GM18907 (cell line): Measurements from ENCODE around the gene METTL25.
A peak's percentile ranks its signal among the peaks of the same experiment; 100 is the strongest.

Source experiments
- ATAC-seq: cut with Tn5 transposase; IDR thresholded peaks from one replicate; pipeline ENCODE4 v1.9.1; 2021; ENCODE audit warnings: mild to moderate bottlenecking, moderate library complexity; ENCODE audit not compliant: unreplicated experiment

The METTL25 gene

DNA sequence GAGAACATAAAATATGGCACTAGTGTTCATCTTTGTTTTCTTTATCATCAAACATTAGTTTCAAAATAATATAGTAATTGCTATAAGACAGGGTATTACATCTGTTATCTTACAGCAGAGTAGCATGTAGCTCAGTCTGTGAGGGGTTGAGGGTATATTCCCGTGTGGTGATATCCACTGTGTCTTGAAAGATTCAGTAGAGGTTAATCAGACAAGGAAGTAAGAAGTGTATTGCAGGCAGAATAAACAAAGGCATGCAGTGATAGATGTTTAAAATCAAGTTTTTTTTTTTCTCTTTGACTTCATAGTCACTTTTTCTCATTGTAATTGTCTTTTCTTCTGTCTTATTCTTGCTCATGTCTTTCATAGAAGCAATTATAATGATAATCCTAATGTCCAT lies 48.3 kb downstream of the METTL25 start:
- no peak for ATAC-seq

DNA sequence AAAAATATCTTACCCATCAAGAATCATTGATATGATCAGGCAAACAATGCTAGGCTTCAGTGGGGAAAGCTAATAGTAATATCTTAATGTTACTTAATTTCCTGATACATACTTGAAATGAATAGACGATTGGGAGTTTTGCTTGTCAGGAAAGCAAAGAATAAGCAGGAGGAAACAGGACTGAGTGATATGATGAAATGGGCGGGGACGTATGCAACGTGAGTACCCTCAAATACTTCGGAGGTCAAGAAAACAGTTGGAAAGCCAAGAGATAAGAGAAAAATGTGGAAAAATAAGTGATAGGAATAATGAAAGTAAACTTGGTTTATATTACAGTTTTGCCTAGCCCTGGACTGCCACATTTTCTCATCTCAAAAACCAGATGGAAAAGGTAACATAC lies 49.2 kb downstream of the METTL25 start:
- ATAC-seq: no peak

DNA sequence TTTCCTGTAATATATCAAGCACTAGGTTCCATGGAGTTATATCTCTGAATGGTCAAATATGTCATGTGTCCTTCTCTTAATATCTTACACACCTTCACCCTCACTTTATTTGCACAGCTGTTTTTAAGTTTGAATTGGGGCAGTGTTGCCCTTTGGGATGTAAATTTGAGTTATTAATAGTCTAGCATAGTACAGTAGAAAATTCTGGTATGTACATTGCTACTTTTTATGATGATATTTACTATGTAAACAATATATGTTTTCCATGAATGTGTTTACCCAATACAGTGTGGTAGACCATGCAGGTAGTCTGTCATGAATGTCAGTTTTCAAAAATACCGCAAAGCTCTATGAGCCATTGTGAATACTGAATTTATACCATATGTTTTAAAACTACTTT lies 50.5 kb downstream of the METTL25 start:
- no peak for ATAC-seq

DNA sequence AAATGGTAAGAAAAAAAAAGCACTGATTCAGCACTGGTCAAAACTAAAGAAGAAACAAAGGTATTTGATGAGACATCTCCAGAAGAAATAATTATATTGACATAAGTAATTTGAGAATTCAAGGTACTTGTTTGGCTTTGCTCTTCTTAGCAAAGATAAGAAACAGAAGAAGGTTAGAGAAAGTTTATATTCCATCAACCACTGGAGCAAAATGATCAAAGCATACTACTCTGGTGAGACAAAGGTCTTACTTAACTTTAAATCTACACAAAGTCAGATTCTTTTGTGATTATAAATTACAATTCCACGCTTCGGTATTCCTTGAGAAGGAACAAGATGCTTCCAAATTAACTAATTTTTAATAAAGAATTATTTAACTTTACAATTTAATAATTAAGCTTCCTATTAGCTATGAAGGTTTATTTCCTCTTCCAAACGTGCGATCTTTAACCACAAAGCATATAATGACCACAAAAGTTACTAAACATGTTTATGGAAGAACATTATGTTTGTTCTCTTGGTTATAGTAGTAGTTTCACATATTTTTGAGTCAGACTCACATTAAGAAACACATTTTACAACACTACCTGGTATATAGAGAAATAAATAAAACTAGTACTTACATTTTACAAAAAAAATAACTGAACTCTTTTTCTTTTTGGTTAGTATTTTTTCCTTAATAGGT lies 53.4 kb downstream of the METTL25 start:
- ATAC-seq: peak; percentile 43

DNA sequence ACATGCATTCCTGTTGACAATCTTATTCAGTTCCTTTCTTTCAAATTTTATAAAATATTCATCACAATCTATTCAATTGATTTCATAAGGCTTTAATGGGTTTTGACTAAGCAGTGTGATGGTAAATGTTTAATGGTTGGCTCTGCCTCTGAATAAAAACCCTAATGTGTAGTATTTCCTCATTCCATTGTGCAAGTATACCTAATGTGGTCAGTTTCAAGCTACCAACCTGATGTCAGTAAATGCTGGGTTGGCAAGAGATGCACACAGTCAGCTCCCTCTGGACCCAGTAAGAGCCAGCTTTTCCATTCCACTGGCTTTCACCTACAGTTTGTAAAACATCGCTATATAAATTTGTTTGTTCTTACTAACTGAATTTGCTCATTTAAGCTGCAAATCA lies 53.9 kb downstream of the METTL25 start:
- peak; percentile 54 for ATAC-seq

DNA sequence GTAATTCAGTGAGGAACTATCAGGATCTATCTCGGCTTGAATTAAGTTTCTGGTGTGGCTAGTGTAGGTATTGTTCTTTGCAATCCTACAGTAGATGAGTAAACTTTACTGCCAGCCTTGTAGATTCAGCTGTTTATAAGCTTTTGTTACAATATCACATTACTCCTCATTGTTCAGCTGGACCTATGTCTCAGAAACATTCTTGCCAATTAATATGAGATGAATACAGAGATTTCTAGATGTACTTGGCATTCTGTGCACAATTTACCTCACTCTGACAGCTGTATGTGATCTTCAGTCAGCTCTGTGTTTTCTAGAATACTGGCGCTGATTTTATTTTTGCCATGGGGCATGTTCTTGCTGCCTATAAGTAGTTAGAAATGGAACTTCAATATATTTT lies 55.7 kb downstream of the METTL25 start:
- ATAC-seq: no peak

DNA sequence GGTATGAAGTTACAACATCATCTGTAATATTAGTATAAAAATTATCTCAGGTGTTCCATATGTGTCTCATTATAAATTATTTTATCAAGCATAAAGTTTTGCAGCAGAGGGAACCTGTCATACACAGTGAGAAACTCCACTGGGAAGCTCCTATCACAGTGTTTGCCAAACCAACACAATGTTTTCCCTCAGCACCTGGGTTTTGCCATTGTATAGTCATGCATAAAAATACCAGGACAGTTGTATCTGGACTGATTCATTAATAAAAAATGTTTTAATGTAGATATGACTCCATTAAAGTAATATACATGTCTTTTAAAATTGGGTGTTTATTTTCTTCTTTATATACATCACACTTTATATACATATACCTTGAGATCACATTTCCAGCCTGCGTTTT lies 56.6 kb downstream of the METTL25 start:
- no peak for ATAC-seq

DNA sequence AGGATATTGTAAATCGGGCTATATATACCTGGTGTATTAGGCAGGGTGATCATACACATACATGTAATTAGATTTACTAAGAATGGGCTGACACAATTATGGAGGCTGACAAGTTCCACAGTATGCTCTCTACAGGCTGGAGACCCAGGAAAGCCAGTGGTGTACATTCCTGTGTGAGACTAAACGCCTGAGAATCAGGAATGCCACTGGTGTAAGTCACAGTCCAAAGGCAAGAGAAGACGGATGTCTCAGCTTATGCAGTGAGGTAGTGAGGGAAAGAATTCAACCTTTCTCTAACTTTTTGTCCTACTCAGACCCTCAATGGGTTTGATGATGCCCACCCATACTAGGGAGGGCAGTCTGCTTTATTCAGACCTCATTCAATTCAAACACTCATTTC lies 57.1 kb downstream of the METTL25 start:
- no peak for ATAC-seq

DNA sequence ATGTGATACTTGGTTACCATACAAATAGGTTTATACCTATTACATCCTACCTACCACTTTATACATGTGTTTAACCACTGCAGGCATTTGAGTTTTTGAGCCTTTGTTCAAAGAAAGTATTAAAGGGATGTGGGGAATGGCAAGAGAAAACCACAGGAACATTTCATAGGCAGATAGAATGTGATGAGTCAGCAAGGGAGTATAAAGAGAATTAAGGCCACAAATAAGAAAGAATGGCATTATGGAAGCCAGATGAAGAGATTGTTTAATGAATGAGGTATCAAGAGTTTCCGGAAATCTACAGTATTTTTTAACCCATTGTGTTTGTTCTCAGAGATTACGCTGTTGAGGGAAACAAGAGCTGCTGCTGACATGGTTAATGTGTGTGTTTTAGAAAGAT lies 66.9 kb downstream of the METTL25 start:
- ATAC-seq: no peak

DNA sequence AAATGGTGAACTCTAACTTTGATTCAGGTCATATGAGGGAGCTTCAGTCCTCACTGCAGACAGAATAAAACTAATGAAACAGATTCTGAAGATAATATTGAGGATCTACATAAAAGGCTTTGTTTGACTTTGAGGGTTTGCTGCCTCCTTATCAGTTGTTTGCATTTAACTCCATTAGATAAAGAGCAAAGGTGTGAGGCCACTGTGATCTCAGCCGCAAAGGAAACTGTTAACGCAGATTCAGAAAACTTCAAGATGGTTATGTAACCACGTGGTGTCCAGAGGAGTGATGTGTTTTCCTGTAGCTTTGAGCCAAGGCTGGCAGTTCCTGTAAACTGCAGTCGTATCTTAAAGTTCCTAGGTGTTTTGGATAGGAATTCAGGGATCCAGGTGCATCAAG lies 67.8 kb downstream of the METTL25 start:
- ATAC-seq: no peak

DNA sequence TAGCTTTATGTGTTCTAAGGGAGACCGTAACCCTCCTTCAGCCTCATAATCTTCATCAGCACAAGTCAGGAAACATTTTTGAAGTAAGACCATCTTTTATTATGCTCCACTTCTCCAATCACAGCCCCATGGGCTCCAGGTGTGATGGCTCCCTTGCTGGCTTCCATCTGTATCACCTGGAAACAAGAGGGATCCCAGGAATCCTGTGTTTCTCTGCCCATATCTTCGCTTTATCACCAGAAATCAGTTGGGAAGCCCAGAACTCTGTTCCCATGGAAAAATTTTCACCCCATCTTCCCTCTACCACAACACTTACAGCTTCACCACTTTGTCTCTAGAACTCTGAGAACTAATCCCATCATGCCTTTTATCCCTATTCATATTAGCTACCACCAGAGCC lies 68.3 kb downstream of the METTL25 start:
- no peak for ATAC-seq

DNA sequence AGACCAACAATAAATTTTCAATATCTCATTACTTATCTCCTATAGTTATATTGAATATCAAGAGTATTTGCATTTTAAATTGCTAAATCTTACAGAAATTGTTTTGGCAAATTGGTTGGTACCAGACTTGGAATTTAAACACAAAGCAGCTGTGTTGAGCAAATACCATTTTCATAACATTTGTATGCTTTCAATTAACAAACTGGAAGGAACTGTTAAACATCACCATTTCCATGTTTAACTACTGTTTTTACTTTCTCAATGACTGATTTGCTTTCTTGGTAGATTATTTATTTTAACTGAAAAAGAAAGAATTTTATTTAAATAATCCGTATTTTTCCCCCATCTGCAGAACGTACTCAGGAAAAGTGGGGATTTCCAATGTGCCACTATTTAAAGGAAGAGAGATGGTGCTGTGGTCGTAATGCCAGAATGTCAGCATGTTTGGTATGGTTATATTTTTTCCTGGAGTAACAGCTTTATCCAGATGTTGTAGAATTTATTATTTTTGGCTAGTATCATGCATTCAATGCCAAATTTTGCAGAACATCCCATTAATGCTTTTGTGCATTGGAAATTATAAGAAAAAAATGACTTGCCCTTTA lies 72.3 kb downstream of the METTL25 start:
- no peak for ATAC-seq

DNA sequence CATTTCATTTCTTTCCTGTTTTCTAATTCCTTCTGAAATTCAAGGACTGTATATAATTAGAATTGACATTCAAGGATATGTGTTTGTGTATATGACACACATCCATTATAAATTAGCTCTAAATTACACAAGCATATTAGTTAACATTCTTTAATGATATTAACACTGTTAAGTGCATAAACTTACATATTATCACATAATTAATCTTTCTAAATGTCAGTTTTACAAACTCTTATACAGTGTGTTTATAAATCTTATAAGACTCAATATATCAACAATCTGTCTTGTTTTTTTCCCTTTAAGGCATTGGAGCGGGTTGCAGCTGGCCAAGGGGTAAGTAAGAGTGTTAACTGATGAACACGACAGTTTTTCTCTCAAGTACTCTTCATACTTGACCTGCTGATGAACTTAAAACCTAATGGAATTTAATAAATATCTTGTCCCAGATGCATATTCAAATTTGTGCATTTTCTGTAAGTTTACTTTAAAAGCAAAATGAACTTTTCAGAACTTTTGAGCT lies 76.1 kb downstream of the METTL25 start:
- no peak for ATAC-seq

DNA sequence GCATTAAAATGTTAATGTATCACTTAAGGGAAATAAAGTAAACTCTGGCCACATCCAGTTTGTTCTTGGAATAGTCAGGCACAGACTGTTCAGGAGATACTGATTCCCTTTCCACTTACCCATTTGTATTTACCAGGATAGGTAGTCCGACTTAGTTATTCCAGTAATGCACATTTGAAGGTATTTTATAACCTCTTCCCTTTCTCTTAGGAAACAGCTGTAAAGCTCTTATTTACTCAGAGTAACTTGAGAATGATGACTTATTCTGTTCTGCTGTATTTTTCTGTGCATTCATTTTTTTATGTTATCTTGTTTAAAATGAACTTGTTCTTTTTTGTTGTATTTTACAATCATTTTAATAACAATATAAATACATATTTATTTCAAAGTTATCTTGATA lies 78.0 kb downstream of the METTL25 start:
- no peak for ATAC-seq

DNA sequence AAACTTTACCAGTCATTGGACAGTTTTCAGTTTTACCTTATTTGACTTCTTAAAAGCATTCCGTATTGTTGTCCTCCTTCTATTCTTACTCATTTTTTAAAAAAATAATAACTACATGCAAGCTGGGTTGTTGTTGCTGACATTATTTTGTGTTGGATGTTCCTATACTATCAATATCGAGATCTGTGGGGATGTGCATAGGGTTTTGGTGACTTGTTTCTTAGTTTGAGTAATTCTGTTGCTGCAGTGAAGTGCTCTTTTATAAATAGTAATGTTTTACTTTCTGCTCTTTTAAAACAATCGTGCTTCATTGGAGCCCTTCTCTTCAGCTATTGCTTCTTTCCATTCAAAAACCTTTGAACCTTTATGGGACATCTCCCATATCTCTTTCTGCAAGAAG lies 79.4 kb downstream of the METTL25 start:
- no peak for ATAC-seq

DNA sequence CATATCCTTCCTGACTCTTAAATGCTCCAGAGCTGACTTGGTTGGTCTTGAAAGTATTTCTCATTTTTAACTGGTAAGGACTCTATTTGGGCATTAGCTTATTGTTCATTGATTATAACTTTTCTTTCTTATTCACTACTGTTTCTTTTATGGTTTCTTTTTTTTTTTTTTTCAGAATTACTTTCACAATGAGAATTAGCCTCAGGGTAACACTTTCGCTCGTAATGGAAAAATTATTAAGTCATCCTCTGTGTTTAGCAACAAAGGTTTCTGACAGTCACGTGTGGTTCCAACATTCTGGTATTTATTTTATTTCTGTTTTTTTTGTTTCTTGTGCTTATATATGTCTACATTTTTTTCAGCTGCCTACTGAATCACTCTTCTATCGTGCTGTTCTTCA lies 80.0 kb downstream of the METTL25 start:
- ATAC-seq: no peak

DNA sequence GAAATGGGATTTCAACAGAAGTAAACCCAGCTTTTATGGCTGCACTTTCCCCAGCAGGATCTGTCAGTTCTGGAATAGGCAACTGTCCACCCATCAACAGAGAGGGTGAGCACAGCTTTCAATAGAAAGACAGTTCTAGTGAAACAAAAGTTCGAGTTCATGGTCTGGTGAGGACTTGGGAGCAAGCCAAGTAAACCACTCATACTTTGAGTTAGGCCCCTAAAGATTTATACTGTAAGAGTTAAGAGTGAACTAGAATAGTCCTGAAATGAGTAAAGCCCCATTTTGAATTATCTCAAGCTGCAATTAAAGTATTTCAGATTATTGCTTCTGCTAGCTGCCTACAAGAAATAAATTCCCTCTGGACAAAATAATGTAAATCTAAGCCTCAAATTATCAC lies 82.6 kb downstream of the METTL25 start:
- ATAC-seq: no peak

DNA sequence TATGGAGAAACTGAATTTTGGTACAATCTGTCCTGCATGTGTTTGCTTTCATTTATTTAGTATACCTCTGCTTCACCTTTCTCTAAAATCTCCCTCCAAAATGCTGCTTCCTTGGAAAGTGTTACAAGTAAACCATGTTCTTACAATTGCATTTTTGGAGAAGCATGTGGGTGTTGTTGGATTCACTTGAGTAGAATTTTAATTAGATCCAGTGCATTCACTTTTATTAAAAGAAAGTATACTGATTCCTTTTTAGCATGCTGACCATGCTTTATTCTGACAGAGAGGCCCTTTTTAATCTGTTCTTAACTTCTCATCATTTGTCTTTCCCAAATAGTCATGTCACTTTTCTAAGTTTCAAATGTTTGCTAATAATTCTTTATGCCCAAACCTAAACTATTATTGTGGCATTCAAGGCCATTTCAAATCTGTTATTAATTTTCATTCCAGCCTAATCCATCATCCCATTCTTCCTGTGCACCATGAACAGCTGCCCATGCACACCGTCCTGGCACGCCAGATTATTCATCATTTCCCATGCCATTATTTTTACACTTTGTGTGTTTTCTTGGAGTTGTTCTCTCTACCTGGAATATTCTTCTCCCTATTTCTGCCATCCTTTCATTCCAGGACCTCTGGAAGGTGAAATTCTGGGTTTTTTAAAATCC lies 90.7 kb downstream of the METTL25 start:
- no peak for ATAC-seq

DNA sequence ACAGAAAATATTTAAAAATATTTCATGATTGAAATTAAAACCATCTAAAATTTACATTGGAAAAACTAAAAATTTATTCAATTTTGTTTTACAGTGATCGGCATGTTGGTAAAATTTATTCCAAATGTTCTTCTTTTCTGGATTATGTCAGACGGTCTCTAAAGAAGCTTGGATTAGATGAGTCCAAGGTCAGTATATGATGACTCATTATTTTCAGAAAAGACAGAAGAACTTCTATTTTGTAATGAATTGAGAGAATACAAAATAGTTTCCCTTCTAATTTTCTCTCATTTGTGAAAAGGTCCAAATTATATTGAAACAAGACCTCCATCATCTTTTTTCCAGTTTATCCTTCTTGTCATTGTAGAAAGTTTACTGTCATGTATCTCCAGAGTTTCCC lies 98.3 kb downstream of the METTL25 start:
- no peak for ATAC-seq

DNA sequence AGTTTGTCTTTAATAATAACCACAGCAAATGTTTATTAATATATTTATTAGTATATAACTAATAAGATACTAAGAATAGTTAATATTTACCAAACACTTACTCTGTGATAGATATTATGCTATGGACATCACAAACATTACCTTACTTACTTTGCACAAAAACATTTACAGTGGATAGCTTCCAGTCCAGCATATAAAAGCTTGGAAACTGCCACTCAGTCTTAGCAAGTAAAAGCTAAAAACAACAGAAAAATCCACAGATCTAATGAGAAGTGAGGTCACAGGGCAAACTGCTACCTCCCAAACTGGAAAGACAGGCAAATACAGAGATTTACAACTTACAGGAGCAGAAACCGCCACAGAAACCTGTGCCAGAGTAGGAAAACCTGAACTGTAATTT lies 99.8 kb downstream of the METTL25 start:
- ATAC-seq: no peak

DNA sequence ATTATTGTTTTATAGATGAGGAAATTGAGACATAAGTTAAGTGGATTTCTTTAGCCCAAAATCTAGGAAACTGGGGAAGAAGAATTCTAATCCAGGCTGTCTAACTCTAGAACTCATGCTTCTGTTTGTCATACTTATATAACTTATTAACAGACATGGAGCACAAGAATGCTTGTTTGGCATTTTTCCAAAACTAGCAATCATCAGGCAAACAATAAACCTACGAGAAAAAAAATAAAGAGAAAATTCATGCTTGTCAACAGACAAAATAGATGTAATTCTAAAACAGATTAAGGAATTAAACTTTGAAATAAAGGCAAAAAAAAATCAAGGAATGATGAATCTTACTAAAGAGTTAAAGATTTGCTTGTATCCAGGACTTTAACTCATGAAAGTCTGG lies 103.1 kb downstream of the METTL25 start:
- no peak for ATAC-seq

DNA sequence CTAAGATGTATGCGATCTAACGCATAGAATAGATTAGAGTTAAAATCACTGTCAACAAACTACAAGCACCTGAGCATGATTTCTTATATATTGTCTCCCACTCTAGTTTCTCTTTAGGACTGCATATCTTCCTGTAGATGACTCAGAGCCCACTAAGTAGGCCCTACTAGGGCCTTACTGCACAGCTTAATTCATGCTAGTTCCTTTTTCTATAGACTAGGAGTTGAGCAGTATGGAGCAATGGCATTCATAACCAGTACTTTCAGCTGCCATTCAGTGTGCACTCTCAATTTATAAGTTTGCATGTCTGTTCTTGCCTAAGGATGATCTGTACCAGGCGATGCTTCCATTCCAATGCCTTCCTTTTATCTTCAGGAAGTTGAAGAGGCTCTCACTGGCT lies 103.5 kb downstream of the METTL25 start:
- ATAC-seq: no peak
